Left lobe of liver (tissue), 2 donors: ENCODE measurements around the gene ZMIZ1. TPM values are rescaled to one million over a fixed set of nuclear protein-coding genes. Genes with fewer than 3 reads are reported as not detected.
A peak's percentile ranks its signal among the peaks of the same experiment; 100 is the strongest.

ENCODE experiments used
- ATAC-seq: fragments of 200-7000 bp; cut with Tn5 transposase; one replicate; pipeline ENCODE4 v1.9.1; 2020; ENCODE audit warnings: mild to moderate bottlenecking, moderate library complexity
- DNase-seq: peaks from one replicate; pipeline ENCODE4 v3.0.0-alpha.2; 2020; ENCODE audit warnings: low spot score
- total RNA-seq: library from RNA; stranded (reverse); gene quantifications from one replicate; pipeline ENCODE4 v1.2.1, GENCODE V29; 2021
- donor health status: DM: no; HTN: no; CAD: no; lungs with moderate emphysema.
- donor health status: DM: no; HTN: yes; CAD: no.

The ZMIZ1 gene
- total RNA-seq, 1 donor from 2014 or later: 15.0 TPM

DNA sequence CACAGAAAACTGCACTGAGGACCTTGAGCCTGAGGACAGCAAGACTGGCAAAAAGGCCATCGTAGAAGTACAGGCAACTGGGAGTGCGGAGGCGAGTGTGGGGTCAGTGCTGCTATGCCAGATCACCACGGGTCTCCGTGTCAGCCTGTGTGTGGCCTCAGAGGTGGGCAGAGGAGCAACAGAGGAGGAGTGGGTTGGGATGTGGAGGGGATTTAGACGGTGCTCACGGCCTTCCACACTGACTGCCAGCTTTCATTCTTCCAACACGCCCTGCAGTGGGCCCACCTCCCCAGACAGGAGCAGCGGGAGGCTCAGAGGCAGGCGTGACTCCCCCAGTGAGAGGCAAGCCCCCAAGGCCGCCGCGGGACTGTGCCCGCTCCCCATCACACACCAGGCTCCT lies 17.0 kb upstream of the ZMIZ1 start:
- no peak for ATAC-seq
- DNase-seq: peak; percentile 33

- ATAC-seq: peak; percentile 28
These were observed 16.3 kb upstream of the ZMIZ1 start for GRCh38 chr10:79052291-79053080.

DNA sequence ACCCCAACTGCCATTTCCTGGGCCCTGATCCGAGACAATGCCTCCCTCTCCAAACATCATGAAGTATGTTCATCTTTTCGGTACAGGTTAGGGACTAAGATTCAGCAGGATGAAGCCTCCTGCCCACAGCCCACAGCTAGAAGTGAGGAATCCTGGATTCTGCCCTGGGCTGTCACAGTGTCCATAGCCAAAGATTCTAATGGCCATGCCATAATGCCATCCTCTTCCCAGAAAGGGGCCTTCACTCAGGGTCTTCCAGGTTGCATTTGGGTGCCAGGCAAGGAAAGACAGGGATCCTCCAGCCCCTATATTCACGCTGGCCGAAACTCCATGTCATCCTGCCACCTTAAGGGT lies 15.7 kb upstream of the ZMIZ1 start:
- ATAC-seq: no peak

More at GRCh38 chr10:79052291-79053080, 16.3 kb upstream of the ZMIZ1 start:
- DNase-seq: peak; percentile 40

DNA sequence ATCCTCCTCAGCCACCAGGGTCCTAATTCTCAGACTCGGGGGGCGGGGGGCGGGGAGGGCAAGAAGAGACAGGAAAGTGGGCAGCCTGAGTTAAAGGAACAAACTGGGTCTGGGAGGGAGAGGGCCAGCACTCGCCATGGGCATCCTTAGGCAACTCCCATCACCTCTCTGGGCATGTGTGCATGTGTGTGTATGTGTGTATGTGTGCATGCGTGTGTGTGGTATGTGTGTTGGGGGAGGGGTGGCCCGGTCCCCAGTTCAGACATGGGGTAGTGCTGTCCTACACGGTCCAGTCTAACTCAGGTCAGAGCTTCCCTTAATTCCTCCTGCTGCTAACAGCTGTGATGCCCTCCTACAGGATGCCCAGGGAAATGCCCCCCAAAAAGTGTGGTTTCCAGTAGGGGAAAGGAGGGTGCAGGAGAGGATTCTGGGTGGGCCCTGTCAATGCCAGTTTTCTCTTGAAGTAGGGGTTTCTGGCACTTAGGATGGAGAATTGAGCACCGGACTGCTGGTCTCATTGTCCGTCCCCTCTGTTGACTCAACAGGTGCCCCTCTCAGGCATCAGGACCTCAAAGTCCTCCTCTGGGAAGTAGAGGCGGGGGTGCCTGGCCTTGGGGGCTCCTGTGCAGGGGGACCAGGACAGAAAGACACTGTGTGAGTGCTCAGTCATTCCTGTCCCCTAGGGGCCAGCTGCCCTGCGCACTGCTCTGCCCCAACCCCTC lies 15.1 kb upstream of the ZMIZ1 start:
- peak; percentile 36 for DNase-seq
- no peak for ATAC-seq

More for the DNA sequence above, 15.7 kb upstream of the ZMIZ1 start:
- peak; percentile 15 for DNase-seq

- DNase-seq (peak; percentile 45), ATAC-seq (no peak)
These were observed 14.3 kb upstream of the ZMIZ1 start for GRCh38 chr10:79054203-79055099.

GRCh38 chr10:79055100-79055782 lies 13.5 kb upstream of the ZMIZ1 start:
- ATAC-seq: no peak
- DNase-seq: peak; percentile 29

- no peak for DNase-seq
- ATAC-seq: no peak
These were observed 12.9 kb upstream of the ZMIZ1 start for GRCh38 chr10:79055892-79056291.

- ATAC-seq: no peak
- peak; percentile 41 for DNase-seq
These were observed 12.4 kb upstream of the ZMIZ1 start for GRCh38 chr10:79056361-79056735.

GRCh38 chr10:79056736-79057391 lies 11.9 kb upstream of the ZMIZ1 start:
- DNase-seq: peak; percentile 35
- no peak for ATAC-seq

GRCh38 chr10:79057481-79058275 lies 11.1 kb upstream of the ZMIZ1 start:
- peak; percentile 30 for DNase-seq

DNA sequence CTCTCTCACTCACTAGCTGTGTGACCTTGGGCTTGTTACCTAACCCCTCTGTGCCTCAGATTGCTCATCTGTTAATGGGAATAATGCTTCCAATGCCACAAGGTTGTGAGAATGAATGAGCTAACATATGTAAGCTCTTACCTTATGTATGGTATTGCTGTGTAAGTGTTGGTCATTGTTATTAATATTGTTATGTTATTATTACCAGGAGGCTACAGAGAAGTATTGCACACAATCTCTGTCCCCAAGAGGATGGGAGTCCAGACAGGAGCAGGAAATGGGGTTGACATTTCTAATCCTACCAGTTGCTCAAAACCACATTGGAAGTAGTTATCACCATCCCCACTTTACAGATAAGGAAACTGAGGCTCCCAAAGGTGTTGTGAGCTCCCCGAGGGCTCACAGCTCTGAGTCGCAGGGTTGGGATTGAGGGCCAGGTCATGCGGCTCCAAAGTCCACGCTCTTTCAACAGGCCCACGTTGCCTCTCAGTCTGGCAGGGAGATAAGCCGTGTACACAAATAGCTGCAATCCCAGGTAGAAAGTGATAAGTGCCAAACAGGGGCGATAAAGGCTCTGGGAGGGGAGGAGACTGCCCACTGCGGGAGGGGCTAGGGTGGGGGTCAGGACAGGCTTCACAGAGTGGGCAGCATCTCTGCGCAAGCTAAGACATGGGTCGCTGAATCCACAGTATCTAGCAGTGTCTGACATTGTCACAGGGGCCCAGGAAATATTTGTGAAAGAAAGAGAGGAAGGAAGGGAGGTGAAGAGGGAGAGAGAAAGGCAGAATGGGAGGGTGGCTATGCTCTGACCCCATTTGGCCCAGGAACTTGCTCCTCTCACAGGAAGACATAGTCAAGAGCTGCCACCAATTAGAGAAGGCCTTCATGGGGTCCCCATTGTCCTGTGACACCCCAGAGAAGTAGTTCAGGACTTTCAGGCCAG lies 9.6 kb upstream of the ZMIZ1 start:
- DNase-seq (peak; percentile 91), ATAC-seq (peak; percentile 73)

More at GRCh38 chr10:79057481-79058275, 11.1 kb upstream of the ZMIZ1 start:
- no peak for ATAC-seq

- DNase-seq (peak; percentile 94), ATAC-seq (peak; percentile 85)
These were observed 8.8 kb upstream of the ZMIZ1 start for GRCh38 chr10:79059859-79060379.

- DNase-seq (peak; percentile 38), ATAC-seq (no peak)
These were observed 8.0 kb upstream of the ZMIZ1 start for GRCh38 chr10:79060641-79061255.

GRCh38 chr10:79061441-79062315 lies 7.1 kb upstream of the ZMIZ1 start:
- no peak for DNase-seq
- ATAC-seq: no peak

- ATAC-seq: no peak
- DNase-seq: no peak
These were observed 5.7 kb upstream of the ZMIZ1 start for GRCh38 chr10:79063071-79063491.
